VCaP (cell line): ENCODE data around the gene GZMH.

Experiments
- H3K27ac ChIP-seq: fragments of 450-650 bp; 2 replicates; pipeline ENCODE4 v1.5.1; 2017
- CTCF ChIP-seq: fragments of 450-650 bp; conservative IDR thresholded peaks from 2 replicates; pipeline ENCODE4 v1.5.1; 2017; ENCODE audit warnings: mild to moderate bottlenecking, moderate library complexity

Gene GZMH

GRCh38 chr14:24556756-24557155, 52.7 kb downstream of the GZMH start:
- H3K27ac ChIP-seq = no peak overlapping the region
- no peak for TF ChIP-seq CTCF
